ENCODE data around the gene GAREM1.
"Not testable (repeated sequence)": the region's sequence is repeated elsewhere in the genome, so short reads cannot be mapped to it uniquely, and the experiment has no call there.

GAREM1 gene

GRCh38 chr18:32354518-32354917 is 116.2 kb downstream of the GAREM1 start:
- TF ChIP-seq, protein P1, sequence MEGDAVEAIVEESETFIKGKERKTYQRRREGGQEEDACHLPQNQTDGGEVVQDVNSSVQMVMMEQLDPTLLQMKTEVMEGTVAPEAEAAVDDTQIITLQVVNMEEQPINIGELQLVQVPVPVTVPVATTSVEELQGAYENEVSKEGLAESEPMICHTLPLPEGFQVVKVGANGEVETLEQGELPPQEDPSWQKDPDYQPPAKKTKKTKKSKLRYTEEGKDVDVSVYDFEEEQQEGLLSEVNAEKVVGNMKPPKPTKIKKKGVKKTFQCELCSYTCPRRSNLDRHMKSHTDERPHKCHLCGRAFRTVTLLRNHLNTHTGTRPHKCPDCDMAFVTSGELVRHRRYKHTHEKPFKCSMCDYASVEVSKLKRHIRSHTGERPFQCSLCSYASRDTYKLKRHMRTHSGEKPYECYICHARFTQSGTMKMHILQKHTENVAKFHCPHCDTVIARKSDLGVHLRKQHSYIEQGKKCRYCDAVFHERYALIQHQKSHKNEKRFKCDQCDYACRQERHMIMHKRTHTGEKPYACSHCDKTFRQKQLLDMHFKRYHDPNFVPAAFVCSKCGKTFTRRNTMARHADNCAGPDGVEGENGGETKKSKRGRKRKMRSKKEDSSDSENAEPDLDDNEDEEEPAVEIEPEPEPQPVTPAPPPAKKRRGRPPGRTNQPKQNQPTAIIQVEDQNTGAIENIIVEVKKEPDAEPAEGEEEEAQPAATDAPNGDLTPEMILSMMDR (IDR thresholded peaks at IDR 0.05; ENCODE audit: low read depth, low read length, missing control alignments): no peak
- no peak for DNase-seq (ENCODE audit: low read depth)
- no peak overlapping the region for H3K4me3 ChIP-seq (ENCODE audit: low read depth, low read length)

GRCh38 chr18:32353257-32353656 is 117.4 kb downstream of the GAREM1 start:
- TF ChIP-seq, protein P1 (IDR thresholded peaks at IDR 0.05; ENCODE audit: low read depth, low read length, missing control alignments): no peak
- DNase-seq (ENCODE audit: low read depth): no peak
- H3K4me3 ChIP-seq (ENCODE audit: low read depth, low read length): no peak overlapping the region

- TF ChIP-seq, protein P1 (IDR thresholded peaks at IDR 0.05; ENCODE audit: low read depth, low read length, missing control alignments): no peak
- no peak for DNase-seq (ENCODE audit: low read depth)
- H3K4me3 ChIP-seq (ENCODE audit: low read depth, low read length): no peak overlapping the region
These were observed 119.7 kb downstream of the GAREM1 start for GRCh38 chr18:32351032-32351431.

DNA sequence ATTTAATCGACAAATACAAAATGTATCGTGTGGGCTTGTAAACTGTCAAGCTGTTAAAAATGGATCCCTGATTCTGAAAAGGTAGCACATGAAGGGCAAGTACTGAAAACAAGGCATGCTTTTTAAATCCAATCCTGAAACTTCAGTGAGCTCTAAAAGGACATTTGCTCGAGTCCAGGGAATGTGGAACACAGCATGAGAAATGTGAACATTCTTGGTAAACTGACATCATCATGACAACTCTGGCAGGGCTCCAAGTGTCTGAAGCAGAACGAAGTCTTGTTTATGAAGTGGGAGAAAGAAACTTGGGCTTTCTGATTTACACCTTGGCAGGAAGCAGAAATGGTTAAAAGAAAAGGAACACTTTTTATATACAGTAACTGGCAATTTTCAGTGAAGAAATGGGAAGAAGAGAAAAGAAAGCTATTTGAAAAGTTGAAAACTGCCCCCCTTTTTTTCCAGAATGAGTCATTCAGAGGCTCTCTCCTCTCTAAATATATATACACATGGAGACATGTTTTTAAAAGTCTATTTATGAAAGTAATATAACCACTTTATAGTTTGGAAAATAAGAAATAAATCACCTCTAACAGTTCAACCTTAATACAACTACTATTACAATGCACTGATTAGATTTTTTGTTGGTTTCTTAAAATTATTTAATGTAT is 120.8 kb downstream of the GAREM1 start:
- no peak for DNase-seq (ENCODE audit: low read depth)
- H3K4me3 ChIP-seq (ENCODE audit: low read depth, low read length): no peak overlapping the region

GRCh38 chr18:32346671-32347070 is 124.0 kb downstream of the GAREM1 start:
- TF ChIP-seq, protein P1 (IDR thresholded peaks at IDR 0.05; ENCODE audit: low read depth, low read length, missing control alignments): no peak
- no peak overlapping the region for H3K4me3 ChIP-seq (ENCODE audit: low read depth, low read length)
- no peak for DNase-seq (ENCODE audit: low read depth)

More for the DNA sequence above, 120.8 kb downstream of the GAREM1 start:
- TF ChIP-seq, protein P1 (IDR thresholded peaks at IDR 0.05; ENCODE audit: low read depth, low read length, missing control alignments): no peak

DNA sequence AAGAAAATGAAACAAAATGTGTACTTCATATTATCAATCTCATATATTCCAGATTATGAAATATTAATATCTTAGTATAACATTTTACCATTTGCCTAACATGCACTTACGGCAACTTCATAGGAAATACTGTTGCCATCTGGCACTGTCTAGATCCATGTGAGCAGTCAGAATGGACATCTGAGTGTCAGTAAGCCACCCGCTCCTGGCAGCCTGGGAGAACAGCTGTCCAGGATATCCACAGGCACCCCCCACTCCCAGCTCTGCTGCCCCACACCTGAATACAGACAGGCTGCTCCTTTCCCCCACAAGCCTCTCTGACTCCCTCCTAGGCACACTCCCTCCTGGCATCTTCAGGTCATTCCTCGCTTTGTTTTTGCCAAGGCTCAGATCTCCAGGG is 127.0 kb downstream of the GAREM1 start:
- DNase-seq (ENCODE audit: low read depth): no peak
- TF ChIP-seq, protein P1 (IDR thresholded peaks at IDR 0.05; ENCODE audit: low read depth, low read length, missing control alignments): no peak
- H3K4me3 ChIP-seq (ENCODE audit: low read depth, low read length): no peak overlapping the region

DNA sequence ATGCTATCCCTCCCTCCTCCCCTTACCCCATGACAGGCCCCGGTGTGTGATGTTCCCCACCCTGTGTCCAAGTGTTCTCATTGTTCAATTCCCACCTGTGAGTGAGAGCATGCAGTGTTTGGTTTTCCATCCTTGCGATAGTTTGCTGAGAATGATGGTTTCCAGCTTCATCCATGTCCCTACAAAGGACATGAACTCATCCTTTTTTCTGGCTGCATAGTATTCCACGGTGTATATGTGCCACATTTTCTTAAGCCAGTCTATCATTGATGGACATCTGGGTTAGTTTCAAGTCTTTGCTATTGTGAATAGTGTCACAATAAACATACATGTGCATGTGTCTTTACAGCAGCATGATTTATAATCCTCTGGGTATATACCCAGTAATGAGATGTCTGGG is 129.6 kb downstream of the GAREM1 start:
- not testable (repeated sequence) for H3K4me3 ChIP-seq (ENCODE audit: low read depth, low read length); DNase-seq (ENCODE audit: low read depth)

Measured in GM12864 (cell line).